ENCODE results near the gene METTL9.
"Not testable (repeated sequence)": the region's sequence is repeated elsewhere in the genome, so short reads cannot be mapped to it uniquely, and the experiment has no call there.

Gene METTL9

GRCh38 chr16:21574372-21574771, 25.0 kb upstream of the METTL9 start:
- no peak overlapping the region for H3K27ac ChIP-seq
- TF ChIP-seq, protein P1, sequence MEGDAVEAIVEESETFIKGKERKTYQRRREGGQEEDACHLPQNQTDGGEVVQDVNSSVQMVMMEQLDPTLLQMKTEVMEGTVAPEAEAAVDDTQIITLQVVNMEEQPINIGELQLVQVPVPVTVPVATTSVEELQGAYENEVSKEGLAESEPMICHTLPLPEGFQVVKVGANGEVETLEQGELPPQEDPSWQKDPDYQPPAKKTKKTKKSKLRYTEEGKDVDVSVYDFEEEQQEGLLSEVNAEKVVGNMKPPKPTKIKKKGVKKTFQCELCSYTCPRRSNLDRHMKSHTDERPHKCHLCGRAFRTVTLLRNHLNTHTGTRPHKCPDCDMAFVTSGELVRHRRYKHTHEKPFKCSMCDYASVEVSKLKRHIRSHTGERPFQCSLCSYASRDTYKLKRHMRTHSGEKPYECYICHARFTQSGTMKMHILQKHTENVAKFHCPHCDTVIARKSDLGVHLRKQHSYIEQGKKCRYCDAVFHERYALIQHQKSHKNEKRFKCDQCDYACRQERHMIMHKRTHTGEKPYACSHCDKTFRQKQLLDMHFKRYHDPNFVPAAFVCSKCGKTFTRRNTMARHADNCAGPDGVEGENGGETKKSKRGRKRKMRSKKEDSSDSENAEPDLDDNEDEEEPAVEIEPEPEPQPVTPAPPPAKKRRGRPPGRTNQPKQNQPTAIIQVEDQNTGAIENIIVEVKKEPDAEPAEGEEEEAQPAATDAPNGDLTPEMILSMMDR (IDR thresholded peaks at IDR 0.05): no peak
- no peak for TF ChIP-seq ZFX (IDR thresholded peaks at IDR 0.05; ENCODE audit: borderline replicate concordance)

DNA sequence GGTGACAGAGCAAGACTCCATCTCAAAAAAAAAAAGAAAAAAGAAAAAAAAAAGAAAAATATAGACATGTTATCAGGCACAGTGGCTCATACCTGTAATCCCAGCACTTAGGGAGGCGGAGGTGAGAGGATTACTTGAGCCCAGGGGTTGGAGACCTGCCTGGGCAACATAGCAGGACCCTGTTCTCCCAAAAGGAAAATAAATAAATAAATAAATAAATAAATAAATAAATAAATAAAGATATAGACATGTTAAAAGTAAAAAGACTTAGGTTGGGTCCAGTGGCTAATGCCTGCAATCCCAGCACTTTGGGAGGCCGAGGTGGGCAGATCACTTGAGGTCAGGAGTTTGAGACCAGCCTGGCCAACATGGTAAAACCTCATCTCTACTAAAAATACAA, 23.1 kb upstream of the METTL9 start:
- not testable (repeated sequence) for H3K27ac ChIP-seq

- not testable (repeated sequence) for H3K27ac ChIP-seq
Measured at GRCh38 chr16:21577487-21577886, 21.9 kb upstream of the METTL9 start.

DNA sequence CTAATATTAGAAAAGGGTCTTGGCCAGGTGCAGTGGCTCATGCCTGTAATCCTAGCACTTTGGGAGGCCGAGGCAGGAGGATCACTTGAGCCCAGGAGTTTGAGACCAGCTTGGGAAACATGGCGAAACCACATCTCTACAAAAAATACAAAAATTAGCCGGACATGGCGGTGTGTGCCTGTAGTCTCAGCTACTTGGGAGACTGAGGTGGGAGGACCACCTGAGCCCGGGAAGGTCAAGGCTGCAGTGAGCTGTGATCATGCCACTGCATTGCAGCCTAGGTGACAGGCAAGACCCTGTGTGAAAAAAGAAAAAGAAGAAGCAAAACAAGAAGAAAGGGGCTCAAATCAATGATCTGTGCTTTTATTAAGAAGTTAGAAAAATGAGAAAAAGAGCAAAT, 21.1 kb upstream of the METTL9 start:
- not testable (repeated sequence) for H3K27ac ChIP-seq

DNA sequence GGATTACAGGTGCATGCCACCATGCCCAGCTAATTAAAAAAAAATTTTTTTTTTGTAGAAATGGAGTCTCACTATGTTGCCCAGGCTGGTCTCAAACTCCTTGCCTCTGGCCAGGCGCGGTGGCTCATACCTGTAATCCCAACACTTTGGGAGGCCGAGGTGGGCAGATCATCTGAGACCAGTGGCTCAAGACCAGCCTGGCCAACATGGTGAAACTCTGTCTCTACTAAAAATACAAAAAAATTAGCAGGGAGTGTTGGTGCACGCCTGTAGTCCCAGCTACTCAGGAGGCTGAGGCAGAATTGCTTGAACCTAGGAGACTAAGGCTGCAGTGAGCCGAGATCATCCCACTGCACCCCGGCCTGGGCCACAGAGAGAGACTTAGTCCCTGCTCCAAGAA, 19.2 kb upstream of the METTL9 start:
- not testable (repeated sequence) for H3K27ac ChIP-seq

DNA sequence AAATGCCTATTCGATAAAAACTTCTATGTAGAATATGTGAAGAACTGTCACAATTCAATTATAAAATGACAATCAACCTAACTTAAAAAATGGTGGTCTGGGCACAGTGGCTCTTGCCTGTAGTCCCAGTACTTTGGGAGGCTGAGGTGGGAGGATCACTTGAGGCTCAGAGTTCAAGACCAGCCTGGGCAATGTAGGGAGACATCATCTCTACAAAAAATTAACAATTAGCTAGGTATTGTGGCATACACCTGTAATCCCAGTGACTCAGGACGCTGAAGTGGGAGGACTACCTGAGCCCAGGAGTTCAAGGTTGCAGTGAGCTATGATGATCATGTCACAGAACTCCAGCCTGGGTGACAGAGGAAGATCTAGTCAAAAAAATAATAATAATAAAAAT, 18.6 kb upstream of the METTL9 start:
- no peak overlapping the region for H3K27ac ChIP-seq
- no peak for TF ChIP-seq ZFX (IDR thresholded peaks at IDR 0.05; ENCODE audit: borderline replicate concordance)
- TF ChIP-seq, protein P1 (IDR thresholded peaks at IDR 0.05): no peak

GRCh38 chr16:21584817-21585216, 14.6 kb upstream of the METTL9 start:
- no peak for TF ChIP-seq ZFX (IDR thresholded peaks at IDR 0.05; ENCODE audit: borderline replicate concordance)
- TF ChIP-seq, protein P1 (IDR thresholded peaks at IDR 0.05): no peak
- H3K27ac ChIP-seq: no peak overlapping the region

GRCh38 chr16:21588593-21588992, 10.8 kb upstream of the METTL9 start:
- H3K27ac ChIP-seq: not testable (repeated sequence)

GRCh38 chr16:21589551-21589950, 9.8 kb upstream of the METTL9 start:
- no peak overlapping the region for H3K27ac ChIP-seq
- no peak for TF ChIP-seq ZFX (IDR thresholded peaks at IDR 0.05; ENCODE audit: borderline replicate concordance)
- TF ChIP-seq, protein P1 (IDR thresholded peaks at IDR 0.05): no peak

DNA sequence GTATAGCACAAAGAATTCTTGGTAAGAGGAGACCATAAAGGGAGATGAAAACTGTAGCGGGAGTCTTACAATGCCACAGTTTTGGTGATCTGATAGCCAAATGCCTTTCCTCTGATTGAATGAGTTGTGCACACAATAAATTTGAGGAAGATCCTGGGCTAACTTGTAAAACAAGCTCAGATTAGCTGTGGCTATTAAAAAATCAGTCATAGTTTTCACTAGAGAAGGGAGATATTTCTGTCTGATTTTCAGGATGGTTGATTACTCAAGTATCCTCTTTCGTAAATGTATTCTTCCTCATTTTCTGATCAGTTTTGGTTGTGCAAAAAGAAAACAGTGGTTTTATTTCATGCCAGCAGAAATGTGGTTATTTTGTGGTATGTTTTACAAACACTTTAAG, 9.1 kb upstream of the METTL9 start:
- TF ChIP-seq, protein P1 (IDR thresholded peaks at IDR 0.05): no peak
- no peak for TF ChIP-seq ZFX (IDR thresholded peaks at IDR 0.05; ENCODE audit: borderline replicate concordance)
- no peak overlapping the region for H3K27ac ChIP-seq
